Muscle layer of colon (tissue), 2 donors: ENCODE measurements around the gene MATCAP1.

Source experiments
- H3K27ac ChIP-seq: one replicate; pipeline ENCODE4 v1.7.0; 2013; ENCODE audit warnings: low read depth, mild to moderate bottlenecking, low read length, moderate library complexity
- H3K27me3 ChIP-seq, 2 donors: one replicate each; pipeline ENCODE4 v1.7.0; 2013; ENCODE audit warnings: low read length in 2 of 2, mild to moderate bottlenecking in 2 of 2; ENCODE audit not compliant: insufficient read depth in 2 of 2, control insufficient read depth in 1 of 2
- H3K36me3 ChIP-seq: one replicate; pipeline ENCODE4 v1.7.0; 2013; ENCODE audit warnings: mild to moderate bottlenecking, low read length; ENCODE audit not compliant: insufficient read depth
- H3K4me1 ChIP-seq: one replicate; pipeline ENCODE4 v1.7.0; 2013; ENCODE audit warnings: mild to moderate bottlenecking, low read length; ENCODE audit not compliant: insufficient read depth
- H3K4me3 ChIP-seq, 2 donors: one replicate each; pipeline ENCODE4 v1.7.0; 2013; ENCODE audit warnings: low read length in 2 of 2, low read depth in 1 of 2, mild to moderate bottlenecking in 1 of 2, moderate library complexity in 1 of 2
- H3K9ac ChIP-seq: one replicate; pipeline ENCODE4 v1.7.0; 2013; ENCODE audit warnings: low read length
- H3K9me3 ChIP-seq: one replicate; pipeline ENCODE4 v1.7.0; 2013; ENCODE audit warnings: mild to moderate bottlenecking, low read length
- donor health status: abdominal sarcoma.
- donor health status: Adenocarcinoma of cecum.

MATCAP1 gene

DNA sequence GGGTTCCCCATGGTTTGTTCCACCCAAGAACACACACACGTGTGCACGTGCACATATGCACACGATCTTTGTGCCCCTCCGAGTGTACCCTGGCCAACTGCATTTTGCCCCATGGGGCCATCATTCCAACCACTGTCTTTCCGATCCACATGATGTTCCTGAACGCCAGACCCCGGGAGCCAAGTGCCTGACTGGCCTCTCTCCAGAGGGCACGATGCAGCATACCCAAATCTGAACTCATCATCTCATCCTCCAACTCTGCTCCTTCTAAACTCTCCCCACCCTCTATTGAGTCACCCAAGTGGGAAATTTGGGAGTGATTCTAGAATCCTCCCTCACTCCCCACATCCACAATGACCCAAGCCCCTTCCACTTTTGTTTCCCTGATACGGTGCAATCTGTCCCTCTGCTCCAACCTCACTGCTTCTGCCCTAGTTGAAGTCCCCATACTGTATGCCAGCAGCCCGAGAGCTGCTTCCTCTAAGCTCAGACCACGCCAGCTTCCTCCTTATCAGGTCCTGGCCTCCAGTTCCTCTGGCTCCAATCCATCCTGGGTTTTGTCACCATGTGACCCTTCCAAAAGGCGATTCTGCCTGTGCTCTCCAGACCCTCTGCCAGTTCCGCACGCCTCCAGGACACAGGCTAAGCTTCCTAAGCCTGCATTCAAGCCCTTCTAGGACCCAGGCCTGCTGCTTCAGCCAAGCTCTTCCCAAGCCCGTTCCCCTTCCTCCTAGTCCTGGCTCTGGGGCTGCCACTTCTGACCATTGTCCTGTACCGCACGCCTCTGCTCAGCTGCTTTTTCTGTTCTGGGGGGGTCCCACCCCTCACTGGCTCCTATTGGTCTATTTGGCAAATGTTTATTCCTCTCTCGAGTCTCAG, 33.1 kb upstream of the MATCAP1 start:
- Histone ChIP-seq H3K9ac (no peak overlapping the region), H3K9me3 (no peaks in the 10 kb centered on the region), H3K27ac (peak overlapping the region; percentile 44), H3K4me1 (no peaks in the 10 kb centered on the region), H3K27me3 (no peaks in the 10 kb centered on the region), H3K4me3 (no peak overlapping the region), H3K36me3 (no peaks in the 10 kb centered on the region)

DNA sequence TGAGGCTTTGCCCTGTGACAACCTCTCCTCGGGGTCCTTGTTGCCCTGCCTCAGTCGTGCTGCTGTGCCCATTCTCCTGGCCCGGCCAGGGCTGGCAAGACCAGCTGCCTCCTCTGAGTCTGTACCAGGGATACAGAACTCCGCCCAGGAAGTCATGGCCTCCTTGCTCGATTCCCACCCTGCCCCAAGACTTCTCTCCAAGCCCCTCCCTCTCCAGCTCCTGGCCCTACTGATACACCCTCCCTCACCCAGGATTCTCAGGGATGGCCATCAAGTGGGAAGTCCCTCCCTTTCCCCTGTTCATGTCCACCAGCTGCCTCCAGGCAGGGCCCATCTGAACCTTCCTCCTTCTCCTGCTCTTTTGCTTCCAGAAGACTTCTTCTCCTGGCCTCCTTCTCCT, 31.9 kb upstream of the MATCAP1 start:
- Histone ChIP-seq H3K27me3 (no peaks in the 10 kb centered on the region), H3K4me3 (no peak overlapping the region), H3K27ac (no peak overlapping the region), H3K4me1 (no peaks in the 10 kb centered on the region), H3K36me3 (no peaks in the 10 kb centered on the region), H3K9me3 (no peaks in the 10 kb centered on the region), H3K9ac (no peak overlapping the region)

DNA sequence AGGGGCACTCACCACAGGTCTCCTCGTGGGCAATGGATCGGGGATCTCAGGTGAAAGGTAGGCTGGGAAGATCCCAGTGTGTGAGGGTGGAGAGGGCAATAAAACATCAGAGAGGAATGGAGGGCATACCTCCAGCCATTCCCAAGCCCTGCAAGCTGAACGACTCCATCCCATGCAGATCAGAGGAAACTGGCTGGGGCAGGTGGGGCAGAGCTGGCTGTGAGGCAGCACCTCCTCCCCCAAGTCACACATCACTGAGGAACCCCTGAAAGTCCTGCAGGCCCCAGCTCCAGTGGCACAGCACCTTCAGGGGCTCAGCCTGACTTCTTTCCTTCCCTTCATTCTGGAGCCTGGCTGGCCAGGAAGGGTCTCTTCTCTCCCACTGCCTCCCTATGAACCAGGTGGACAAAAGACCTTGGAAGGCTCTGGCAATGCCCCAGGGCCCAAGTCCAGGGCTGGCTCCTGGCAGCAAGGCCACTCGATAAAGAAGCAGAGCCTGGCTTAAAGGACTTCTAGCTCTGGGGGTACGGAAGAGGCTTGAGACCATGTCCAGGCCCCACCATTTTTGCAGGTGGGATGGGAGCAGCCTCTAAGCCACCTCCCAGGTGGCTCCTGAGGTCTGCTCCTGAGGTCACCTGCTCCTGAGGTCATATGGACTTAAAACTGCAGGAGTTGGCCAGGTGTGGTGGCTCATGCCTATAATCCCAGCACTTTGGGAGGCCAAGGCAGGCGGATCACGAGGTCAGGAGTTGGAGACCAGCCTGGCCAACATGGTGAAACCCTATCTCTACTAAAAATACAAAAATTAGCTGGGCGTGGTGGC, 29.6 kb upstream of the MATCAP1 start:
- Histone ChIP-seq H3K4me3 (no peak overlapping the region), H3K36me3 (no peaks in the 10 kb centered on the region), H3K4me1 (no peaks in the 10 kb centered on the region), H3K9ac (no peak overlapping the region), H3K27me3 (no peaks in the 10 kb centered on the region), H3K27ac (no peak overlapping the region), H3K9me3 (no peaks in the 10 kb centered on the region)

- Histone ChIP-seq H3K4me3 (no peak overlapping the region), H3K9ac (no peak overlapping the region), H3K36me3 (no peaks in the 10 kb centered on the region), H3K27me3 (no peaks in the 10 kb centered on the region), H3K9me3 (no peaks in the 10 kb centered on the region), H3K4me1 (no peaks in the 10 kb centered on the region), H3K27ac (no peak overlapping the region)
Measured at GRCh38 chr16:67212766-67213165, 29.0 kb upstream of the MATCAP1 start.

GRCh38 chr16:67211674-67212073, 27.9 kb upstream of the MATCAP1 start:
- H3K27ac ChIP-seq, result no peak overlapping the region
- no peaks in the 10 kb centered on the region for H3K9me3 ChIP-seq
- H3K4me1 ChIP-seq, result no peaks in the 10 kb centered on the region
- no peak overlapping the region for H3K9ac ChIP-seq
- no peaks in the 10 kb centered on the region for H3K27me3 ChIP-seq
- no peak overlapping the region for H3K4me3 ChIP-seq
- H3K36me3 ChIP-seq, result no peaks in the 10 kb centered on the region

- Histone ChIP-seq H3K9ac (no peak overlapping the region), H3K9me3 (no peaks in the 10 kb centered on the region), H3K27me3 (no peaks in the 10 kb centered on the region), H3K27ac (no peak overlapping the region), H3K36me3 (no peaks in the 10 kb centered on the region), H3K4me1 (no peaks in the 10 kb centered on the region), H3K4me3 (no peak overlapping the region)
Measured at GRCh38 chr16:67210069-67210937, 26.5 kb upstream of the MATCAP1 start.

DNA sequence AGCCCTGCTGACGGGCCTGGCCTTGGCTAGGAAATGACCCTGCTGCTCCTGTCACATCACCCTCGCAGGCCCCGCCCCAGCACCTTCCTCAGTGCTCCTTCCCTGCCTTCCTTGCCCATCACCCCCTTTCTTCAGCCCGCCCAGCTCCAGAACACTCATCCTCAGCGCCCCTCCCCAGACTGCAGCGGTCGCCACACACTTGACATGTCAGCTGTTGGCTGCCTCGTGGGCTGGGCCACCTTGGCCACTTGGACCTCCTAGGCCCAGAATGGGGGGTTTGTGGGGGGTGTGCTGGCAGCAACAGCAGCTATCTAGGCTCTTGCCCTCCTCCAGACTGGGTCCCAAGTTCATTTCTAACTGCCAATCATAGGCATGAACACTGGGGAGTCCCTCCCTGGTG, 25.8 kb upstream of the MATCAP1 start:
- H3K27ac ChIP-seq, result no peak overlapping the region
- H3K9me3 ChIP-seq, result no peaks in the 10 kb centered on the region
- H3K27me3 ChIP-seq, result no peaks in the 10 kb centered on the region
- no peaks in the 10 kb centered on the region for H3K4me1 ChIP-seq
- H3K36me3 ChIP-seq, result no peaks in the 10 kb centered on the region
- H3K9ac ChIP-seq, result no peak overlapping the region
- H3K4me3 ChIP-seq, result no peak overlapping the region

- Histone ChIP-seq H3K9ac (no peak overlapping the region), H3K27me3 (no peaks in the 10 kb centered on the region), H3K4me3 (no peak overlapping the region), H3K36me3 (no peaks in the 10 kb centered on the region), H3K9me3 (no peaks in the 10 kb centered on the region), H3K4me1 (no peaks in the 10 kb centered on the region), H3K27ac (no peak overlapping the region)
Measured at GRCh38 chr16:67208154-67208896, 24.6 kb upstream of the MATCAP1 start.

GRCh38 chr16:67207249-67208091, 23.7 kb upstream of the MATCAP1 start:
- Histone ChIP-seq H3K4me1 (no peaks in the 10 kb centered on the region), H3K9ac (no peak overlapping the region), H3K4me3 (no peak overlapping the region), H3K27me3 (no peaks in the 10 kb centered on the region), H3K27ac (no peak overlapping the region), H3K36me3 (no peaks in the 10 kb centered on the region), H3K9me3 (no peaks in the 10 kb centered on the region)

DNA sequence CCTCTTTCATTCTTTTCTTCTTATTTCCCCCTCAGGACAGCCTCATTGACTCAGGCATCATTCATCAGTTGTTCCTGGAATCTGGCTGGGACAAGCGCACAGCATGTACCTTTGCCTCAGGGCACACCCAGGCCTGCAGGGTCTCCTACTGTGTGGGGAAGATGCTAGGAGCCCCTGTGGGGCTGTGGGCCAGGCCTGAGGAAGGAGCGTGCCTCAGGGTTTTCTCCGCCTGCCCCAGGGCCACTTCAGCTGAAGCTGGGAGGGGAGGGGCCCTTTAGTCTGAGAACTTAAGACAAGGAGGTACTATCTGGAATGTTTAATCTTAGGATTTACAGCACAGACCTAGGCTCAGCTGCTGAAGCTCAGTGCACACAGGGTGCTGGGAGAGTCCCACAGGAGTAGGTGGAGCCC, 23.1 kb upstream of the MATCAP1 start:
- Histone ChIP-seq H3K36me3 (no peaks in the 10 kb centered on the region), H3K27me3 (no peaks in the 10 kb centered on the region), H3K9me3 (no peaks in the 10 kb centered on the region), H3K9ac (no peak overlapping the region), H3K27ac (no peak overlapping the region), H3K4me1 (no peaks in the 10 kb centered on the region), H3K4me3 (no peak overlapping the region)
